Right atrium auricular region (tissue), 2 donors: Measurements from ENCODE around the gene PHACTR2. TPM values are rescaled to one million over a fixed set of nuclear protein-coding genes. Genes with fewer than 3 reads are reported as not detected.

Source experiments
- DNase-seq: peaks from one replicate; pipeline ENCODE4 v3.0.0-alpha.2; 2019; ENCODE audit warnings: low spot score
- H3K27ac ChIP-seq, 2 donors: fragments of 200-600 bp; sonication (generic); 1 replicate in 1 of 2; 2 replicates in 1 of 2; pipeline ENCODE4 v1.5.1; 2016 to 2019
- H3K27me3 ChIP-seq, 2 donors: fragments of 200-600 bp; sonication (generic); one replicate each; pipeline versions ENCODE4 v1.5.1 to v1.6.0; 2017 to 2019
- H3K36me3 ChIP-seq: fragments of 200-600 bp; sonication (generic); one replicate; pipeline ENCODE4 v1.5.1; 2016
- H3K4me1 ChIP-seq, 2 donors: fragments of 200-600 bp; sonication (generic); one replicate each; pipeline versions ENCODE4 v1.5.1 to v1.6.0; 2017 to 2019
- H3K4me3 ChIP-seq, 2 donors: fragments of 200-600 bp; sonication (generic); 1 replicate in 1 of 2; 2 replicates in 1 of 2; pipeline ENCODE4 v1.5.1; 2017 to 2019; ENCODE audit warnings: mild to moderate bottlenecking in 1 of 2, moderate library complexity in 1 of 2
- H3K9me3 ChIP-seq, 2 donors: fragments of 200-600 bp; sonication (generic); one replicate each; pipeline ENCODE4 v1.5.1; 2019
- total RNA-seq, 2 donors: library from RNA; depleted of rRNA; stranded (reverse); fragments of >200 nt; gene quantifications; one replicate each; pipeline ENCODE4 v1.1.0, GENCODE V29; 2016
- TF ChIP-seq, protein P1 (sequence below), 2 donors: fragments of 200-600 bp; sonication (generic); IDR thresholded peaks; one replicate each; pipeline ENCODE4 v1.5.1; 2019; ENCODE audit warnings: antibody characterized with exemption in 2 of 2

The PHACTR2 gene
- total RNA-seq, 2 donors from 2014 or later = 47.6 to 54.4 TPM

DNA sequence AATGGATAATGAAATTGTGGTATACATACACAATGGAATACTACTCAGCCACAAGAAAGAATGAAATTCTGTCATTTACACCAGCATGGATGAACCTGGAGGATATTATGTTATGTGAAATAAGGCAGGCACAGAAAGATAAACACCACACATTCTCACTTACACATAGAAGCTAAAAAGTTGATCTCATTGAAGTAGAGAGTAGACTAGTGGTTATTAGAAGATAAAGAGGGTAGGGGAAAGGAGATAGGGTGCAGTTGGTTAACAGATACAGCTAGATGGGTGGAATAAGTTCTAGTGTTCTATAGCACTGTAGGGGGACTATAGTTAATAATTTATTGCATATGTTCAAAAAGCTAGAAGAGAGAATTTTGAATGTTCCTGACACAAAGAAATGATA lies 139.9 kb downstream of the PHACTR2 start:
- TF ChIP-seq, protein P1, sequence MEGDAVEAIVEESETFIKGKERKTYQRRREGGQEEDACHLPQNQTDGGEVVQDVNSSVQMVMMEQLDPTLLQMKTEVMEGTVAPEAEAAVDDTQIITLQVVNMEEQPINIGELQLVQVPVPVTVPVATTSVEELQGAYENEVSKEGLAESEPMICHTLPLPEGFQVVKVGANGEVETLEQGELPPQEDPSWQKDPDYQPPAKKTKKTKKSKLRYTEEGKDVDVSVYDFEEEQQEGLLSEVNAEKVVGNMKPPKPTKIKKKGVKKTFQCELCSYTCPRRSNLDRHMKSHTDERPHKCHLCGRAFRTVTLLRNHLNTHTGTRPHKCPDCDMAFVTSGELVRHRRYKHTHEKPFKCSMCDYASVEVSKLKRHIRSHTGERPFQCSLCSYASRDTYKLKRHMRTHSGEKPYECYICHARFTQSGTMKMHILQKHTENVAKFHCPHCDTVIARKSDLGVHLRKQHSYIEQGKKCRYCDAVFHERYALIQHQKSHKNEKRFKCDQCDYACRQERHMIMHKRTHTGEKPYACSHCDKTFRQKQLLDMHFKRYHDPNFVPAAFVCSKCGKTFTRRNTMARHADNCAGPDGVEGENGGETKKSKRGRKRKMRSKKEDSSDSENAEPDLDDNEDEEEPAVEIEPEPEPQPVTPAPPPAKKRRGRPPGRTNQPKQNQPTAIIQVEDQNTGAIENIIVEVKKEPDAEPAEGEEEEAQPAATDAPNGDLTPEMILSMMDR (IDR thresholded peaks at IDR 0.05) = no peak
- DNase-seq = no peak
- Histone ChIP-seq H3K27me3 (no peaks in the 10 kb centered on the region), H3K27ac (no peak overlapping the region), H3K4me3 (no peak overlapping the region), H3K4me1 (peaks cover 0 to 4% of the 10 kb centered on the region in 2 donors), H3K36me3 (peaks cover 4% of the 10 kb centered on the region), H3K9me3 (no peaks in the 10 kb centered on the region)

DNA sequence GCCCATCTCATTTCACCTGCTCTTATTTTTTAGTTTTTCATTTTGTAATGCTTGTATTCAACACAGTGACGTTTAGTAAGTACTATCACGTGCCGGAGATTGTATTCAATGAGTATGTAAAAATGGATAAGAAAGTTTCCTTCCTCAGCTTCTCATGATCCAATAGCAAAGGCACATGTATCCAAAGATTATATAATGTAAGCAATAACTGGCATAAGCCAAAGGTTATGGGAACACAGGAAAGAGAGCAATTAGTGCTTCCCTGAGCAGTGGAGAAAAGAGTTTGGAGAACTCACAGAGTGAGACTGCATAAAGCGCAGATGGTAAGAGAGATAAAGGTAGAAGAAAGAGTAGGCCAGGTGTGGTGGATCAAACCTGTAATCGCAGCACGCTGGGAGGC lies 143.6 kb downstream of the PHACTR2 start:
- TF ChIP-seq, protein P1 (IDR thresholded peaks at IDR 0.05) = no peak
- Histone ChIP-seq H3K9me3 (no peaks in the 10 kb centered on the region), H3K4me3 (no peak overlapping the region), H3K4me1 (peaks cover 0 to 4% of the 10 kb centered on the region in 2 donors), H3K36me3 (peaks cover 4% of the 10 kb centered on the region), H3K27ac (no peak overlapping the region), H3K27me3 (no peaks in the 10 kb centered on the region)
- no peak for DNase-seq

DNA sequence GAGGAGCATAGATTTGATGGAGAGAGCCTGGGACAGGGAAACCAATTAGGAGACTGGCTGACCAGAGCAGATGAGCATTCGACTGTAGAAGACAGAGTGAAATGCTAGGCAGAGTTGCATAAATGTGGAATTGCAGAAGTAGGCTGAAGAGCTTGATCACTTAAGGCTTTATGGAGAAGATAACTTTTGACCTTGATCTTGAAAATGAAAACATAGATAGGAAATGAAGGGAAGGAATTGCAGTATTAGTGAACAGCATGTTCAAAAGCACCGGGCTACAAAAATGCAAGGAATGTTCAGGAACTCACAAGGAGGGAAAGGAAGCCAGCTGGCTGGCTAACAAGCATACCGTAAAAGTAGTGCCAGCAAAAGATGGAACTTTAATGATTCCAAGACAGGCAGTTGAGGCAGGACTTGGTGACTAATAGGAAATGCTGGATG lies 144.8 kb downstream of the PHACTR2 start:
- no peaks in the 10 kb centered on the region for H3K27me3 ChIP-seq
- H3K4me1 ChIP-seq = peaks cover 0 to 4% of the 10 kb centered on the region in 2 donors
- TF ChIP-seq, protein P1 (IDR thresholded peaks at IDR 0.05) = no peak
- peaks cover 4% of the 10 kb centered on the region for H3K36me3 ChIP-seq
- no peaks in the 10 kb centered on the region for H3K9me3 ChIP-seq
- DNase-seq = no peak
- no peak overlapping the region for H3K27ac ChIP-seq
- H3K4me3 ChIP-seq = no peak overlapping the region

DNA sequence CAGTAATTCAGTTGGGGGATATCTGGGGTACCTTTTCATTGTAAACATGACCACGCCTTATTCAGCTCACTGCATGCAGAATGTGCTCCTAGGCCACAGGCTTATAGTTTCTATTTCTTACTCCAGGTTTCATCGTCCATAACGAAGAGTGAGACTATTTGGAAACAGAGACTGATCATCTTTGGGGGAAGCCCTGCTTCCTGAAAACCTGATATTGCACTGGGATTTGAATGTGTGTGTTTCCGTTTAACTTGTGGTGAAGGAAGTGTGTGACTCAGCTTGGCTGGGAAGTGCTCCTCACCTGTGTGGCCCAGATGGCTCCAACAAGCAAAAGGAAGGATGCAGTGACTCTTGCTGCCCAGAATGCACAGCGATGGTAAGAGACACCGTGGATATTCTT lies 145.8 kb downstream of the PHACTR2 start:
- TF ChIP-seq, protein P1 (IDR thresholded peaks at IDR 0.05) = no peak
- peaks cover 0 to 4% of the 10 kb centered on the region in 2 donors for H3K4me1 ChIP-seq
- no peak overlapping the region for H3K4me3 ChIP-seq
- no peak overlapping the region for H3K27ac ChIP-seq
- no peak for DNase-seq
- H3K27me3 ChIP-seq = no peaks in the 10 kb centered on the region
- H3K9me3 ChIP-seq = no peaks in the 10 kb centered on the region
- peaks cover 4% of the 10 kb centered on the region for H3K36me3 ChIP-seq

DNA sequence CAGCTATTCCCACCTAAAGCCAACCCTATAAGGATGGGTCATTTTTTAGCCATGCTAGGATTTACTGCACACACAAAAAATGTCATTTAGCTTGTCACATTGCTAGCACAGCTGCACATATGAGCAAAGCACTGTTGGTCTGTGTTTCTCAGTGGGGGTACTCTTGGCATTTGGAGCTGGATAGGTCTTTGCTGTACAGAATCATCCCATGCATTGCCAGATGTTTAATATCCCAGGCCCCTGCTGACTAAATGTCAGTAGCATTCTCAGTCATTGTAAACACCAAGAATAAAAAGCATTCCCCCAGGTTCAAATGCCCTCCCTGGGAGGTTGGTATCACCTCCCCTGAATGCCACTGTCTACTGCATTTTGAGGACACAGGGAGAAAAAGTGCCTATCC lies 150.8 kb downstream of the PHACTR2 start:
- TF ChIP-seq, protein P1 (IDR thresholded peaks at IDR 0.05) = no peak
- H3K27me3 ChIP-seq = no peaks in the 10 kb centered on the region

DNA sequence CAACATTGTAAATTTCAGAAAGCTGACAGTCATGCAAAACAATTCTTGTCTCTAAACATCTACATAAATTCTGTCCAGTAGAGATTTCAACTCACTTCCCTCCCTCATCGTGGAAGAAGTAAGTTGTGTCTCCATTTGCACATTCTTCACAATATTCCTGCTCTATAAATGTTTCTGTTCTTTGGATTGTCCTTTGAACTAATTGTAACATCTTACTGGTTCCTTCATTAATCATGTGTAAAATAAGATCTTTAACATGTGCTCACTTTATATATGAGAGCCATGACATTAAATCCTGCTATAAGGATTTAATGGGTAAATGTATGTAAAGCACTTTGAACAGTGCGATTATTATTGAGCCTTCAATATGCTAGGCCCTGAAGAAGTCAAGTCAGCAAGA lies 158.4 kb downstream of the PHACTR2 start:
- no peaks in the 10 kb centered on the region for H3K36me3 ChIP-seq
- no peak overlapping the region for H3K27ac ChIP-seq
- TF ChIP-seq, protein P1 (IDR thresholded peaks at IDR 0.05) = no peak
- no peaks in the 10 kb centered on the region for H3K4me1 ChIP-seq
- no peaks in the 10 kb centered on the region for H3K27me3 ChIP-seq
- no peak for DNase-seq
- H3K4me3 ChIP-seq = no peak overlapping the region
- H3K9me3 ChIP-seq = no peaks in the 10 kb centered on the region

More for the DNA sequence above, 150.8 kb downstream of the PHACTR2 start:
- Histone ChIP-seq H3K4me1 (no peaks in the 10 kb centered on the region), H3K36me3 (no peaks in the 10 kb centered on the region), H3K9me3 (no peaks in the 10 kb centered on the region), H3K27ac (no peak overlapping the region), H3K4me3 (no peak overlapping the region)
- DNase-seq = no peak
